SU-DHL-6 (cell line): ENCODE measurements around the gene TULP4.
"Not testable (repeated sequence)": the region's sequence is repeated elsewhere in the genome, so short reads cannot be mapped to it uniquely, and the experiment has no call there.

Experiments
- H2AFZ ChIP-seq: fragments of 200-600 bp; sonication (generic); 2 replicates; pipeline ENCODE4 v1.6.1; 2014; ENCODE audit warnings: low read depth, mild to moderate bottlenecking, moderate library complexity, mixed read lengths, antibody characterized with exemption, low read length; ENCODE audit not compliant: severe bottlenecking
- H3F3A ChIP-seq: fragments of 200-600 bp; shearing (Covaris generic); 2 replicates; pipeline ENCODE4 v1.6.0; 2016; ENCODE audit warnings: antibody characterized with exemption, mild to moderate bottlenecking; ENCODE audit not compliant: insufficient read depth
- H3K27ac ChIP-seq: fragments of 200-600 bp; sonication (generic); 2 replicates; pipeline ENCODE4 v1.5.1; 2016; ENCODE audit warnings: low read depth, mild to moderate bottlenecking, low read length, moderate library complexity, mixed read lengths
- H3K27me3 ChIP-seq: fragments of 200-600 bp; sonication (generic), shearing (Covaris generic); 2 replicates; pipeline ENCODE4 v1.6.0; 2014; ENCODE audit warnings: mild to moderate bottlenecking, low read length
- H3K36me3 ChIP-seq: fragments of 200-600 bp; sonication (generic); 2 replicates; pipeline ENCODE4 v1.6.1; 2014; ENCODE audit warnings: mild to moderate bottlenecking, low read length, mixed read lengths
- H3K4me2 ChIP-seq: fragments of 300-600, 200-600 bp; shearing (Covaris generic), sonication (generic); 2 replicates; pipeline ENCODE4 v1.6.0; 2014; ENCODE audit warnings: low read length, low read depth, mild to moderate bottlenecking; ENCODE audit not compliant: poor library complexity, severe bottlenecking
- H3K4me3 ChIP-seq: fragments of 200-600 bp; sonication (generic); 2 replicates; pipeline ENCODE4 v1.5.1; 2014; ENCODE audit warnings: antibody characterized with exemption, low read length, mild to moderate bottlenecking, mixed read lengths; ENCODE audit not compliant: insufficient read depth, poor library complexity, severe bottlenecking
- H3K79me2 ChIP-seq: fragments of 200-600 bp; sonication (generic); 2 replicates; pipeline ENCODE4 v1.6.1; 2014; ENCODE audit warnings: mild to moderate bottlenecking, low read length, moderate library complexity; ENCODE audit not compliant: insufficient read depth
- H3K9ac ChIP-seq: fragments of 200-600 bp; sonication (generic); 2 replicates; pipeline ENCODE4 v1.7.0; 2014; ENCODE audit warnings: mild to moderate bottlenecking, low read length
- H3K9me2 ChIP-seq: fragments of 200-600 bp; sonication (generic); replicated peaks from 2 replicates; pipeline ENCODE4 v1.6.1; 2014; ENCODE audit warnings: low read length; ENCODE audit not compliant: insufficient read depth
- H3K9me3 ChIP-seq: fragments of 200-600 bp; sonication (generic); 2 replicates; pipeline ENCODE4 v1.6.1; 2014; ENCODE audit warnings: low read length, mixed read lengths; ENCODE audit not compliant: insufficient read depth
- H4K20me1 ChIP-seq: fragments of 200-600 bp; sonication (generic); 2 replicates; pipeline ENCODE4 v1.6.1; 2014; ENCODE audit warnings: low read depth, mild to moderate bottlenecking, antibody characterized with exemption, low read length, moderate library complexity, mixed read lengths
- EZH2phosphoT487 ChIP-seq: fragments of 200-600 bp; sonication (generic), shearing (Covaris generic); conservative IDR thresholded peaks from 2 replicates; pipeline ENCODE4 v1.6.1; 2018; ENCODE audit warnings: mild to moderate bottlenecking, antibody characterized with exemption, low read length, moderate library complexity, mixed read lengths
- TF ChIP-seq, protein P1 (sequence below): fragments of 200-600 bp; sonication (generic); IDR thresholded peaks from one replicate; pipeline ENCODE4 v1.5.1; 2017; ENCODE audit warnings: antibody characterized with exemption, mild to moderate bottlenecking, low read length, moderate library complexity; ENCODE audit not compliant: insufficient read depth, poor library complexity, severe bottlenecking

Gene TULP4

GRCh38 chr6:158349505-158350275, 37.4 kb downstream of the TULP4 start:
- not testable (repeated sequence) for H3K27me3 ChIP-seq, H3K36me3 ChIP-seq, H3K4me3 ChIP-seq, H3K27ac ChIP-seq, H3F3A ChIP-seq, H3K9me2 ChIP-seq, H4K20me1 ChIP-seq, H3K4me2 ChIP-seq, H2AFZ ChIP-seq, H3K9me3 ChIP-seq, H3K9ac ChIP-seq
- peaks cover 42% of the 10 kb centered on the region for H3K79me2 ChIP-seq

- not testable (repeated sequence) for H3K27ac ChIP-seq, H3K36me3 ChIP-seq, H3K27me3 ChIP-seq, H3K9me2 ChIP-seq, H4K20me1 ChIP-seq, H3K9ac ChIP-seq, H3F3A ChIP-seq, H2AFZ ChIP-seq, H3K4me2 ChIP-seq, H3K9me3 ChIP-seq, H3K4me3 ChIP-seq
- H3K79me2 ChIP-seq = peaks cover 44% of the 10 kb centered on the region
Measured at GRCh38 chr6:158350731-158351130, 38.5 kb downstream of the TULP4 start.

GRCh38 chr6:158353883-158354877, 41.9 kb downstream of the TULP4 start:
- TF ChIP-seq, protein P1, sequence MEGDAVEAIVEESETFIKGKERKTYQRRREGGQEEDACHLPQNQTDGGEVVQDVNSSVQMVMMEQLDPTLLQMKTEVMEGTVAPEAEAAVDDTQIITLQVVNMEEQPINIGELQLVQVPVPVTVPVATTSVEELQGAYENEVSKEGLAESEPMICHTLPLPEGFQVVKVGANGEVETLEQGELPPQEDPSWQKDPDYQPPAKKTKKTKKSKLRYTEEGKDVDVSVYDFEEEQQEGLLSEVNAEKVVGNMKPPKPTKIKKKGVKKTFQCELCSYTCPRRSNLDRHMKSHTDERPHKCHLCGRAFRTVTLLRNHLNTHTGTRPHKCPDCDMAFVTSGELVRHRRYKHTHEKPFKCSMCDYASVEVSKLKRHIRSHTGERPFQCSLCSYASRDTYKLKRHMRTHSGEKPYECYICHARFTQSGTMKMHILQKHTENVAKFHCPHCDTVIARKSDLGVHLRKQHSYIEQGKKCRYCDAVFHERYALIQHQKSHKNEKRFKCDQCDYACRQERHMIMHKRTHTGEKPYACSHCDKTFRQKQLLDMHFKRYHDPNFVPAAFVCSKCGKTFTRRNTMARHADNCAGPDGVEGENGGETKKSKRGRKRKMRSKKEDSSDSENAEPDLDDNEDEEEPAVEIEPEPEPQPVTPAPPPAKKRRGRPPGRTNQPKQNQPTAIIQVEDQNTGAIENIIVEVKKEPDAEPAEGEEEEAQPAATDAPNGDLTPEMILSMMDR = no peak
- TF ChIP-seq EZH2phosphoT487 = no peak
- H3K4me3 ChIP-seq = no peak overlapping the region
- no peaks in the 10 kb centered on the region for H3K36me3 ChIP-seq
- H3K79me2 ChIP-seq = peaks cover 50% of the 10 kb centered on the region
- H3K9me2 ChIP-seq = no peaks in the 10 kb centered on the region
- no peak overlapping the region for H3K4me2 ChIP-seq
- H3K27ac ChIP-seq = no peak overlapping the region
- H4K20me1 ChIP-seq = peaks cover 8% of the 10 kb centered on the region; the same call in 1 of the 2 replicates
- no peak overlapping the region for H3K9ac ChIP-seq
- no peaks in the 10 kb centered on the region for H3K9me3 ChIP-seq
- H2AFZ ChIP-seq = no peak overlapping the region
- H3F3A ChIP-seq = 0 out of 2 replicates have a peak, but pooled peaks cover 3% of the 10 kb centered on the region
- H3K27me3 ChIP-seq = no peaks in the 10 kb centered on the region

- Histone ChIP-seq H3K36me3 (no peaks in the 10 kb centered on the region), H4K20me1 (peaks cover 8% of the 10 kb centered on the region; the same call in 1 of the 2 replicates), H3K9ac (no peak overlapping the region), H3K9me3 (no peaks in the 10 kb centered on the region), H2AFZ (no peak overlapping the region), H3K9me2 (no peaks in the 10 kb centered on the region), H3K4me3 (no peak overlapping the region), H3K79me2 (peaks cover 71% of the 10 kb centered on the region), H3F3A (0 out of 2 replicates have a peak, but pooled peaks cover 3% of the 10 kb centered on the region), H3K4me2 (no peak overlapping the region), H3K27ac (no peak overlapping the region), H3K27me3 (no peaks in the 10 kb centered on the region)
- TF ChIP-seq, protein P1 = no peak
- no peak for TF ChIP-seq EZH2phosphoT487
Measured at GRCh38 chr6:158356586-158357546, 44.6 kb downstream of the TULP4 start.
